ENCODE results near the gene SGPP2. TPM values are rescaled to one million over a fixed set of nuclear protein-coding genes. Genes with fewer than 3 reads are reported as not detected.
"Not testable (repeated sequence)": the region's sequence is repeated elsewhere in the genome, so short reads cannot be mapped to it uniquely, and the experiment has no call there.

SGPP2 gene
- total RNA-seq, 2 donors from 2014 or later: 4.0 to 4.9 TPM

DNA sequence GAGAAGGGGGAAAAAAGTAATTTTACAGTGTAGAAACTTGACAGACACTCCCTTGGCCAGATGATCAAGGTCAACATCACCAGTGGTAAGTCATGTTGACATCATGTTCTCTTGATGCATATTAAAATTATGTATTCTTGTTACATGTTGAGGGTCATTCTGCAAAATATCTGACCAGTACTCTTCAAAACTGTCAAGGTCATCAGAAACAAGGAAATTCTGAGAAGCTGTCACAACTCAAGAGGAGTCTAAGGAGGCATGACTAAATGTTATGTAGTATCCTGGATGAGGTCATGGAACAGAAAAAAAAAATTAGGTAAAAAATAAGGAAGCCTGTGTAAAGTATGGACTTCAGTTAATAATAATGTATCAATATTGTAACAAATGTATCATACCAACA lies 6.3 kb downstream of the SGPP2 start:
- H3K4me1 ChIP-seq: peaks cover 3% of the 10 kb centered on the region
- TF ChIP-seq, protein P1, sequence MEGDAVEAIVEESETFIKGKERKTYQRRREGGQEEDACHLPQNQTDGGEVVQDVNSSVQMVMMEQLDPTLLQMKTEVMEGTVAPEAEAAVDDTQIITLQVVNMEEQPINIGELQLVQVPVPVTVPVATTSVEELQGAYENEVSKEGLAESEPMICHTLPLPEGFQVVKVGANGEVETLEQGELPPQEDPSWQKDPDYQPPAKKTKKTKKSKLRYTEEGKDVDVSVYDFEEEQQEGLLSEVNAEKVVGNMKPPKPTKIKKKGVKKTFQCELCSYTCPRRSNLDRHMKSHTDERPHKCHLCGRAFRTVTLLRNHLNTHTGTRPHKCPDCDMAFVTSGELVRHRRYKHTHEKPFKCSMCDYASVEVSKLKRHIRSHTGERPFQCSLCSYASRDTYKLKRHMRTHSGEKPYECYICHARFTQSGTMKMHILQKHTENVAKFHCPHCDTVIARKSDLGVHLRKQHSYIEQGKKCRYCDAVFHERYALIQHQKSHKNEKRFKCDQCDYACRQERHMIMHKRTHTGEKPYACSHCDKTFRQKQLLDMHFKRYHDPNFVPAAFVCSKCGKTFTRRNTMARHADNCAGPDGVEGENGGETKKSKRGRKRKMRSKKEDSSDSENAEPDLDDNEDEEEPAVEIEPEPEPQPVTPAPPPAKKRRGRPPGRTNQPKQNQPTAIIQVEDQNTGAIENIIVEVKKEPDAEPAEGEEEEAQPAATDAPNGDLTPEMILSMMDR (IDR thresholded peaks at IDR 0.05): no peak
- TF ChIP-seq POLR2A (IDR thresholded peaks at IDR 0.05): no peak
- no peak overlapping the region for H3K4me3 ChIP-seq
- no peaks in the 10 kb centered on the region for H3K9me3 ChIP-seq
- no peaks in the 10 kb centered on the region for H3K36me3 ChIP-seq (replicated peaks in 1 of 2; ENCODE audit: insufficient read depth in 1 of 2, low read depth in 2 of 2)
- no peaks in the 10 kb centered on the region for H3K27me3 ChIP-seq
- DNase-seq: no peak
- intact Hi-C loops (cut with DNase I): no loop called here
- H3K27ac ChIP-seq: no peak overlapping the region
- ATAC-seq: no peak

DNA sequence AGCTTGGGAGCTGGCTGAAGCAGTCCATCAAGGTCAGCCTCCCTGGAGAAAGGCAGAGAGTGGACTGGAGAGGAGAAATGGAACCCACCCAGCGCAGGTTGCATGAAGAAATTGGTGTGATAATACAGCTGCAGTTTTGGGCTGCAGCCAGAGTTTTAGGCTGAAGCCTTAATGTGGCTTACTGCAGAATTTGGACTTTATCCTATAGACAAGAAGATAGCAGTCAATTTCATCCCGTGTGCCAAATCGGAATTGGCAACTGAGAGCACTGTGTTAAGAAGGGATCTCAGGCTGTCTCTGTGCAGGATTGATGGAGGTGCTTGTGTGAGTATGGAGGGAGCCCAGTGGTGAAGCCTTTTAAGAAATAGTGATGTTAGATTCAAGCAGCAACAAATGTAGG lies 7.5 kb downstream of the SGPP2 start:
- DNase-seq (no peak), ATAC-seq (no peak)
- H3K27ac ChIP-seq: no peak overlapping the region
- TF ChIP-seq POLR2A (IDR thresholded peaks at IDR 0.05): no peak
- TF ChIP-seq, protein P1 (IDR thresholded peaks at IDR 0.05): no peak
- no peak overlapping the region for H3K4me3 ChIP-seq
- 35 to 43% methylated on average over 3 of the region's 3 CpGs for WGBS, 2 donors
- intact Hi-C loops (cut with DNase I): no loop called here
- peaks cover 3% of the 10 kb centered on the region for H3K4me1 ChIP-seq
- H3K36me3 ChIP-seq (replicated peaks in 1 of 2; ENCODE audit: insufficient read depth in 1 of 2, low read depth in 2 of 2): no peaks in the 10 kb centered on the region
- no peaks in the 10 kb centered on the region for H3K27me3 ChIP-seq
- no peaks in the 10 kb centered on the region for H3K9me3 ChIP-seq

DNA sequence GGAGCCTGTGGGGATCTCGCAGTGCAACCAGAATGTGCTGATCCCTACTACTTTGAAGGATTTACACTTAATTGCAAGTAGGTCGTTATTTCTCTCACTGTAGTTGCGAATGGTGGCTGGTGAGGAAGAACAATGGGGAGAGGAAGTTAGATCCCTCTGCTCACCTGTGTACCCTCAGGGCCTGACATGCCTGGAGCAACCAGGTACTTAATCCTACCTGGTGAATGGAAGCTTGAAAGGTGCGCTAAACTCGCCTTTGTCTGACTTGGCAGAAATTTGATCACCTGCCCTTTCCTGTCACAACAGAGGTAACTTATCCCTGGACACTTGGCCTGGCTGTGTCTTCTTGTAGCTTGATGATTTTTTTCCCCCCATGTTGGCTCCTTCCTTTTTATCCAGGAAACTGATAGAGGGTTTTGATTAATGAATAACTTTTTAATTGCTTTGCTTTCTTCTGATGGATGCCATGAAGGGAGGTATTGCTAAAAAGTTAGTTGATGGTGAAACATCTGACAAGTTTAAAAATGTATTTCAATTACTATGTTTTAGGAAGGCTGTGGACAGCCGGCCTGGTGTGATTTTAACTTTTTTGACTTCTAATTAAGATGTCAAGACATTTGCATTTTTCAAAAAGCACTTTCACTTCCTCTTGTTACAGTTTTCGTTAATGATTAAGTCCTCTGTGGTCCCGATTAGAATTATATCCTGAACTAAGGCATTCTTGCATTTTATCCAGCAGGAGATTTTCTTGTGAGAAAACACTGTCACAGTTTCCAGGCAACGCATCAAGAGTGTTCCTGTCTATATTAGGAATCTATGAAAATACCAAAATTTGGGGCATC lies 9.2 kb downstream of the SGPP2 start:
- WGBS, 2 donors: 25 to 30% methylated on average over 9 of the region's 9 CpGs
- no peaks in the 10 kb centered on the region for H3K27me3 ChIP-seq
- peak overlapping the region in 3 of 4 donors; percentile 39 to 74 (median 67) for H3K27ac ChIP-seq
- H3K4me1 ChIP-seq: peaks cover 3% of the 10 kb centered on the region
- no peak for TF ChIP-seq POLR2A (IDR thresholded peaks at IDR 0.05)
- TF ChIP-seq, protein P1 (IDR thresholded peaks at IDR 0.05): no peak
- H3K9me3 ChIP-seq: no peaks in the 10 kb centered on the region
- ATAC-seq: peak; percentile 58
- no peak for DNase-seq
- intact Hi-C loops (cut with DNase I): no loop called here
- no peak overlapping the region for H3K4me3 ChIP-seq
- H3K36me3 ChIP-seq (replicated peaks in 1 of 2; ENCODE audit: insufficient read depth in 1 of 2, low read depth in 2 of 2): no peaks in the 10 kb centered on the region

DNA sequence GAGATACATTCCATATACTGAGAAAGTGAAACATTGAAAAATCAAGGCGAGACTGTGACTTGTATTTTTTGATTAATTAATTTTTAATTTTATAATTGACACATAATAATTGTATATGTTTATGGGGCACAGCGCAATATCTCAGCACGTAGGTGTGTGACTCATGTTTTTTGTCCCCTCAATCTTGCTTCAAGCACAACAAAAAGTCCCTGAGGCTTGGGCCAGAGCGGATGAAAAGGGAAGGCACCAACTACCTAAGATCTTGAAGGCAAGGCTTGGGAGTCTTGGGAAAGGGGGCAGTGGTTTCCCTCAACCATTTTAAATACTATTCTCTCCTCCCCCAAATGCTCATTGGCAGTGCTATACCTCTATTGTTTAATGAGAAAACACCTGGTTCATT lies 9.9 kb downstream of the SGPP2 start:
- ATAC-seq: no peak
- Histone ChIP-seq H3K27me3 (no peaks in the 10 kb centered on the region), H3K36me3 (replicated peaks in 1 of 2; ENCODE audit: insufficient read depth in 1 of 2, low read depth in 2 of 2) (no peaks in the 10 kb centered on the region), H3K9me3 (no peaks in the 10 kb centered on the region), H3K4me3 (no peak overlapping the region), H3K4me1 (peaks cover 3% of the 10 kb centered on the region), H3K27ac (peak overlapping the region in 3 of 4 donors; percentile 39 to 74 (median 67))
- intact Hi-C loops (cut with DNase I): no loop called here
- 58 to 67% methylated on average over 4 of the region's 4 CpGs for WGBS, 2 donors
- TF ChIP-seq, protein P1 (IDR thresholded peaks at IDR 0.05): no peak
- TF ChIP-seq POLR2A (IDR thresholded peaks at IDR 0.05): no peak
- no peak for DNase-seq

DNA sequence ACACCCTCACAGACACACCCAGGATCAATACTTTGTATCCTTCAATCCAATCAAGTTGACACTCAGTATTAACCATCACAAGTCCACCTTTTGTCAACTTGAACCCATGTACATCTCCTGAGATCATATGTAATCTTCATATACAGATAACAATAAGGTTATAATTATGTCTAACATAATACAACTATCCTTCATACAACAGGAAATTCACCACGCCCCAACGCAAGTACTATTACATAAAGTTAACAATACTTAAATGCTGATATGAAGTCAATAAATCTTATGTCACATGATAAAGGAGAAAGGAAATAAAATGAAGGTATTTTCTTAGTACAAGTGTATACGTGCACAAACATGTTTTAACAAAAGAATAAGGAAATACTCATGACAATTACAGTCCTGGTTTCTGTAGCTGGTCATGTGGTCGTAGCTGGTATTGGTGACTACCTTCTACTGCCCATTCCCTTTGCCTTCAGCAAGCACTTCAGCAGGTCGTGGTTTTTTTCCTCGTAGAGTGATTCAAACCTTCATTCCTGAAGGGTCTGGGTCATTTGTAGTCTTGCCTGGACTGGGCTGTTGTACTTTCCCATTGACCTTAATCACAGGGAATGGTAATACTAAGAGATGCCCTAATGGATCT lies 11.2 kb downstream of the SGPP2 start:
- H3K36me3 ChIP-seq (replicated peaks in 1 of 2; ENCODE audit: insufficient read depth in 1 of 2, low read depth in 2 of 2); H3K27ac ChIP-seq; intact Hi-C loops (cut with DNase I); H3K9me3 ChIP-seq; H3K4me3 ChIP-seq; H3K4me1 ChIP-seq; H3K27me3 ChIP-seq; ATAC-seq; DNase-seq: not testable (repeated sequence)
- 67 to 78% methylated on average over 6 of the region's 6 CpGs for WGBS, 2 donors
